ENCODE results near the gene E2F3.

Gene E2F3

DNA sequence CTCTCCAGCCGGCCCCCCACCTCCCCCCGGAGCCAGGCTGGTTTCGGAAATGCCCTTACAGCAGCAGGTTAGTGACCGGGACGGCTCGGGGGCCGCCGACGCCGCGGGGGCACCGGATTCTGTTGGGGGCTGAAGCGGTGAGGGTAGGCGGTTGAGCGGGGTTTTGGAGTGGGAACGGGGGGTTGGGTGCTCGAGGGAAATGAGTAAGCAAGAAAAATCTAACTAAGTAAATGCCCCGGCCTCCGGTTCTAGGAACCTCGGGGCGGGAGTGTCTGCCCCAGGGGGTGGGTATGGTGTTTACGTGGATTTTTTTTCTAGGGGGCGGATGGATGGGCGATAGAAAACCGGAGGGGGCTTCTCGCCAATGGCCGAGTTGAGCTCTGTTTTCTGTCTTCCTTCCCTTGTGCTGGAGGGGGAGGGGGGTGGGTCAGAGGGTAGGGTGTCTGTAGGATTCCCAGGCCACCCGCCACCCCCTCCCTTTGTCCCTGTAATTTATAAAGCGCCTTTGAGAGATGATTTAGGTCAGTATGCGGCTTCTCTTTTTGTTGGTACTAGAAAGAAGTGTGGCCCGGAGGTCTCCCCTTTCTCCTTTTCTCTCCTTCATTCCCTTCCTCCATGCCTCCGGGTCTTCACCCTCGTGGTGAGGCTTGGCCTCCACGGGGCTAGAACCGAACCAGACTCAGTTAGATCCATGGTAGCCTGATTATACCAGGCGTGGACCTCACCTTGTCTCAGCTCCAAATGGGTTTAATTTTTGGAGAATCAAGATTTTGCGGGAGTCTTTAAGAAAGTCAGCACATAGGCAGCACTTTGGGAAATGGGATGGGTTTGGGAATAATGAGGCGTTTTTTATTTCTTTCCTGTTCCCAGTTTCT is 2.3 kb downstream of the E2F3 start:
- peak overlapping the region; percentile 75 for H3K9ac ChIP-seq (ENCODE audit: low read length)
- H3K36me3 ChIP-seq (ENCODE audit: control insufficient read depth, insufficient read depth, low read length) = no peaks in the 10 kb centered on the region
- H3K9me3 ChIP-seq (ENCODE audit: control insufficient read depth, low read length) = no peaks in the 10 kb centered on the region
- no peaks in the 10 kb centered on the region for H3K4me1 ChIP-seq (ENCODE audit: control insufficient read depth, insufficient read depth, low read length)
- peak overlapping the region; percentile 37 for H3K4me3 ChIP-seq (ENCODE audit: low read length)
- H3K27me3 ChIP-seq (ENCODE audit: control insufficient read depth, insufficient read depth, low read length) = no peaks in the 10 kb centered on the region

DNA sequence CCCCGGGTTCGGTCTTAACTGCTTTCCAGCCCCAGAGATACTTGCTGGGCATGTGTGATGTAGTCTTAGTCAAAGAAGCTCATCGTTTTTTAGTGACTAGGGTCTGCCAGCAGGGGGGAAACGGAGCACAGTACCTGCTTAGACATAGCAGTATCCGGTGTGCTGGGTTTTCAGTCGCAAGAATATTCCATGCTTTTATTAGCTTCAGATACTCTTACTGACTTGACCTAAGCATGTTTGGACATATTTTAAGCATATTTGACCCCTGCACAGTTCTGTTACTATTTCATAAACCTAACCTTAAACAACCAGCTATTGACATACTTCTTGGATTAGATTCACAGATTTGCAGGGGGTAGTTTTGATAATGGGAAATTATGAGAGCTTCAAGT is 3.0 kb downstream of the E2F3 start:
- peak overlapping the region; percentile 75 for H3K9ac ChIP-seq (ENCODE audit: low read length)

DNA sequence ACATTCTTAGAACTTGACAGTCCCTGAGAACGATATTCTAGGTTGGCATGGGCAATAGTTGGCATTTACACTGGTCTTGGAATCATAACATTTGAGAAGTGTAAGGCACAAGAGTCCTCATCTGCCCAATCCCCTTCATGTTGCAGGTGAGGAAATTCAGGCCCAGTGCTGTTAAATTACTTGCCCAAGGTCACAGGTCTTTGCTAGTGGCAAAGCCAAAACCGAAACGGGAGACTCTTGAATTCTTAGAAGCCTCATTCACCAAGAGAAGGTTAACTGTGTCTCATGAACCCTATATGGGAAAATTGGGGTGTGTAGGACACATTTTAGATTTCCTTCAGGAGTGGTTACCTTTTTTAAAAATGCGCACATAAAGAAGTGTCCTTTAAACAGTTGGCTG is 7.2 kb downstream of the E2F3 start:
- H3K36me3 ChIP-seq (ENCODE audit: control insufficient read depth, insufficient read depth, low read length) = no peaks in the 10 kb centered on the region
- no peaks in the 10 kb centered on the region for H3K27me3 ChIP-seq (ENCODE audit: control insufficient read depth, insufficient read depth, low read length)
- no peak overlapping the region for H3K4me3 ChIP-seq (ENCODE audit: low read length)
- H3K9ac ChIP-seq (ENCODE audit: low read length) = no peak overlapping the region
- H3K9me3 ChIP-seq (ENCODE audit: control insufficient read depth, low read length) = no peaks in the 10 kb centered on the region
- H3K4me1 ChIP-seq (ENCODE audit: control insufficient read depth, insufficient read depth, low read length) = peaks cover 9% of the 10 kb centered on the region

More for the DNA sequence above, 3.0 kb downstream of the E2F3 start:
- Histone ChIP-seq H3K9me3 (ENCODE audit: control insufficient read depth, low read length) (no peaks in the 10 kb centered on the region), H3K27me3 (ENCODE audit: control insufficient read depth, insufficient read depth, low read length) (no peaks in the 10 kb centered on the region), H3K36me3 (ENCODE audit: control insufficient read depth, insufficient read depth, low read length) (no peaks in the 10 kb centered on the region), H3K4me1 (ENCODE audit: control insufficient read depth, insufficient read depth, low read length) (peaks cover 4% of the 10 kb centered on the region), H3K4me3 (ENCODE audit: low read length) (no peak overlapping the region)

DNA sequence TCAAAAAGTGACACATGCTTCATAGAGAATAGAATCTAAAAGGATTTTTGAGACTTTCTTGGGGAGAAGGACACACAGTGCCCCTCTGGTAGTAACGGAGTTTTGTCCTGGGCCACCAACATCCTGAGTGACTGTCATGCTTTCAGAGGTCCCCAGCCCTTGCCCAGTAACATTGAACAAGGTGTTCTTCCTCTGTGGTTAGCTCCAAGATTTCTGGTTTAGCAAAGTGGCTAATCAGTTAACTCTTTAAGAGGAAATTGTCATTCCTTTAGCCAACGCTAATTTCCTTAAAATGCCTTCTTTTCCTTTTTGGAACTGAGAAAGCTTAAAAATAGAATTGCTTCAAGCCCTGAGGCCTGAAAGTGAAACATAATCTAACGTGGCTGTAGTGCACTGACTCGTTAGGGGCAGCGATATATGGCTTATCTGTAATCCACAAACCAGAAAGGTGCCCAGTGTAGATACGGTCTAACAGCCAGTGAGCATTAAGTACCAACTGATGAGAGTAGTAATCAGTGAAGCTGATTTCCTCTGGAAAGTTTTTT is 7.8 kb downstream of the E2F3 start:
- Histone ChIP-seq H3K9ac (ENCODE audit: low read length) (peak overlapping the region; percentile 17), H3K4me3 (ENCODE audit: low read length) (no peak overlapping the region), H3K4me1 (ENCODE audit: control insufficient read depth, insufficient read depth, low read length) (peaks cover 9% of the 10 kb centered on the region), H3K36me3 (ENCODE audit: control insufficient read depth, insufficient read depth, low read length) (no peaks in the 10 kb centered on the region), H3K9me3 (ENCODE audit: control insufficient read depth, low read length) (no peaks in the 10 kb centered on the region), H3K27me3 (ENCODE audit: control insufficient read depth, insufficient read depth, low read length) (no peaks in the 10 kb centered on the region)

DNA sequence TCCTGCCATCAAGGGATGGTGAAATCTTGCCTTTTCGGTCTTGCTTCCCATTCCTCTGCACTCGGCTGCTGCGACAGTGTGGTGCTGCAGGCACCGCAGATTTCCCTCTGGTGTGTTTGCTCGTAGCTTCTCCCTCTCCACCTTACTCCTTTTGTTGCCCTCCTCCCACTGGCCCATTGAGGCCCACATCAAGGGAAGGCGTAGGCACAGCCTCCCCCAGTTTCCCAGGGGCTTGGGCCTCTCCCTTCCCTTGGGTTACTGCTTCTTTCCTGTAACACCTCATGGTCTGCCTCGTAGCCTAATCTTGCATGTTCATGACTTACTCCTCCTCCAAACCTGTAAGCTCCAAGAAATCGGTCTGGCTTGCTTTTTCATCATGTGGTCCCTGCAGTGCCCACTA is 9.9 kb downstream of the E2F3 start:
- Histone ChIP-seq H3K4me3 (ENCODE audit: low read length) (no peak overlapping the region), H3K36me3 (ENCODE audit: control insufficient read depth, insufficient read depth, low read length) (no peaks in the 10 kb centered on the region), H3K9ac (ENCODE audit: low read length) (no peak overlapping the region), H3K4me1 (ENCODE audit: control insufficient read depth, insufficient read depth, low read length) (peaks cover 9% of the 10 kb centered on the region), H3K9me3 (ENCODE audit: control insufficient read depth, low read length) (no peaks in the 10 kb centered on the region), H3K27me3 (ENCODE audit: control insufficient read depth, insufficient read depth, low read length) (no peaks in the 10 kb centered on the region)

DNA sequence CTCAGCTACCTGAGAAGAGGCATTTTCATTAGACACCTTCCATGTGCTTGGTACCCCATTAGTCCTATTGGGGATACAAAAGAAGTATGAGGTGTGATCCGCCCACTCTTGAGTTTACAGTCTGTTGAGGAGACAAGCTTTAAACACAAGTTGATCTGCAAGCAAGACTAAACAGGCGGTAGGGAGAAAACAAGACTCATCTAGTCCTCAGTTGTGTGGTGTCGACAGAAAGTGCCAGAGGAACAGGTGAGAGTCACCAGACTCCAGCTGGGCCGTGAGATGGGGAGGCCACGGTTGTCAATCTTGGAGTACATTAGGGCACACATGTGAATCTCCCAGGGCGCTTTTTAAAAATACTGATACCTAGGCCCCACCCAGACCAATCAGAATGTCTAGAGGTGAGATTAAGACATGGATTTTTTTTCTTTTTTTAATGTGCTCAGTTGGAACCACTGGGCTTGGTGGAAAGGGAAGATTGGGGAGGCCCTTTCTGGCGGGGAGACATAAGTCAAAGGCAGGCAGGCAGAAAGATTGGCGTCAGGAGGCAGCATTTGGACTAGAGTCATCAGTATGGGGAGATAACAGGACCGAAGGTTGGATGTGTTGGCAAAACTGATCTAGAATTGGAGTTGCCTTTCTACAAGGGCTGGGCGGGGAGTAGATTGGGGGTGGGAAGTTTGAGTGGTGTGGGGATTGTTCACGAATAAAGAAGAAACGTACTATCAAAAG is 10.4 kb downstream of the E2F3 start:
- H3K4me1 ChIP-seq (ENCODE audit: control insufficient read depth, insufficient read depth, low read length) = peaks cover 9% of the 10 kb centered on the region

DNA sequence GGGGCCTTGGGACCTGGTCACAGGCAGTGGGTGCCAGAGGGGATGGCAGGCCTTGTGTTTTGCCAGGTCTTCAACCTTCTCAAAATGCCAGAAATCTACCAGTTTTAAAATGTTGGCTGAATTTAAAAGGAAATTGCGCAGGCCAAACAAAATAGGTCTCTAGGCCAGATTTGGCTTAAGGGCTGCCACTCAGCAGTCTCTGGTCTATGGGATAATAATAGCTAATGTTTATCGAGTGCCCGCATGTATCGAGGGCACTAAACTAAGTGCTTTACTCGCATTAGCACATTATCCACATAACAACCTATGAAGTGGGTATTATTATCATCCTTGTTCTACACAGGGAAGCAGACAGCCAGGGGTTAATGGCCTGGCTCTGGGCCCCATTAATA is 11.0 kb downstream of the E2F3 start:
- H3K27me3 ChIP-seq (ENCODE audit: control insufficient read depth, insufficient read depth, low read length) = no peaks in the 10 kb centered on the region
- peaks cover 9% of the 10 kb centered on the region for H3K4me1 ChIP-seq (ENCODE audit: control insufficient read depth, insufficient read depth, low read length)
- no peaks in the 10 kb centered on the region for H3K36me3 ChIP-seq (ENCODE audit: control insufficient read depth, insufficient read depth, low read length)
- H3K9me3 ChIP-seq (ENCODE audit: control insufficient read depth, low read length) = no peaks in the 10 kb centered on the region
- no peak overlapping the region for H3K4me3 ChIP-seq (ENCODE audit: low read length)
- H3K9ac ChIP-seq (ENCODE audit: low read length) = no peak overlapping the region

More for the DNA sequence above, 10.4 kb downstream of the E2F3 start:
- Histone ChIP-seq H3K27me3 (ENCODE audit: control insufficient read depth, insufficient read depth, low read length) (no peaks in the 10 kb centered on the region), H3K4me3 (ENCODE audit: low read length) (no peak overlapping the region), H3K9me3 (ENCODE audit: control insufficient read depth, low read length) (no peaks in the 10 kb centered on the region), H3K9ac (ENCODE audit: low read length) (no peak overlapping the region), H3K36me3 (ENCODE audit: control insufficient read depth, insufficient read depth, low read length) (no peaks in the 10 kb centered on the region)

DNA sequence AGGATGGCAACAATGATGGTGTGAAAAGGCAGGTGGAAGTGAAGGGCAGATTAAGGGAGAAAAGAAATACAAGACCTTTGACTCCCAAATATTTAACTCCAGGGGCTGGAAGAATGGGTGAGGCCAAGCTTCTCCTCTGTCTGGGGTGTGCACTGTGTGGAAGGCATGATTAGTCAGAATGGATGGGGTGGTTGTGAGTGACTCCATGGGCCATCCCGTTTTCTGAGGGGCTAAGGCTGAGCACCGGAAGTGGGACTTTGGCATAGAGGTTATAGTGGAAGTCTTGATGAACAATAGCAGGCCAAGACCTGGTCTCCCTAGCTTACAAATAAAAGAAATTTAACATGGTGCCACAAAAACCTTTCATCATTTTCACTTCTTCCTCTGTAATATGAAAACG is 12.1 kb downstream of the E2F3 start:
- Histone ChIP-seq H3K27me3 (ENCODE audit: control insufficient read depth, insufficient read depth, low read length) (no peaks in the 10 kb centered on the region), H3K4me3 (ENCODE audit: low read length) (no peak overlapping the region), H3K4me1 (ENCODE audit: control insufficient read depth, insufficient read depth, low read length) (peaks cover 9% of the 10 kb centered on the region), H3K9ac (ENCODE audit: low read length) (no peak overlapping the region), H3K9me3 (ENCODE audit: control insufficient read depth, low read length) (no peaks in the 10 kb centered on the region), H3K36me3 (ENCODE audit: control insufficient read depth, insufficient read depth, low read length) (no peaks in the 10 kb centered on the region)

DNA sequence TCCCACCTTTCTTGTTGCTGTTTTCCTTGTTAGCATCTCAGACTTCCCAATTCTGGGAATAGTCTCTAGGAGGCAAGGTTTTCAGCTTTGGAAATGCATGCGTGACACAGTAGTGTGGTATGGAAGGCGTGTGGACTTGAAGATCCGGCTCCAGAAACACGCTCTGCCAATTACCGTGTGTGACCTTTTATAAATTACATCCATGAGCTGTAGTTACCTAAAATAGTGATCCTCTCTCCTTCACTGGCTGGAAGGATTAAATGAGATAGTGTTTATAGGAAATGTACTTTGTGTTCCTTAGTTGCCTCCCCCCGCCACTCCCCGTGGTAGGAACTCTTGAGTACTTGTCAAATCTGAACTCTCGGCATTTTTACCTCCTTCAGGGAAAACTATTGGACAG is 13.0 kb downstream of the E2F3 start:
- H3K9me3 ChIP-seq (ENCODE audit: control insufficient read depth, low read length) = no peaks in the 10 kb centered on the region
- no peak overlapping the region for H3K4me3 ChIP-seq (ENCODE audit: low read length)
- no peaks in the 10 kb centered on the region for H3K27me3 ChIP-seq (ENCODE audit: control insufficient read depth, insufficient read depth, low read length)
- no peak overlapping the region for H3K9ac ChIP-seq (ENCODE audit: low read length)
- H3K36me3 ChIP-seq (ENCODE audit: control insufficient read depth, insufficient read depth, low read length) = no peaks in the 10 kb centered on the region
- H3K4me1 ChIP-seq (ENCODE audit: control insufficient read depth, insufficient read depth, low read length) = peaks cover 4% of the 10 kb centered on the region

DNA sequence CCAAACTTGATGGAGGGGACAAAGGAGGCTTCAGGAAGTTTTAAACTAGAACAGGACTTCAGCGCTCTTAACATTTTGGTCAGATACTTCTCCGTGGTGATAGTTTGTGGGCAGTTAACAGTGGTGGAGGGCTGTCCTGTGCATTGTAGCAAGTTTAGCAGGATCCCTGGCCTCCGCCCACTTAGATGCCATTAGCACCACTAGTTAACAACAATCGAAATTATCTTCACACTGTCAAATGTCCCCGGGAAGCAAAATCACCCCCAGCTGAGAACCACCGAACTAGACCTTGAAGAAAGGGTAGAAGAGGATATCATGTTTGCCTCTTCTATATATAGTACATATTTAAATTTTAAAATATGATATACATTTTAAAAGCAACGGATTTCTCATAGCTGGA is 13.6 kb downstream of the E2F3 start:
- no peaks in the 10 kb centered on the region for H3K36me3 ChIP-seq (ENCODE audit: control insufficient read depth, insufficient read depth, low read length)
- no peaks in the 10 kb centered on the region for H3K4me1 ChIP-seq (ENCODE audit: control insufficient read depth, insufficient read depth, low read length)
- H3K27me3 ChIP-seq (ENCODE audit: control insufficient read depth, insufficient read depth, low read length) = no peaks in the 10 kb centered on the region
- no peak overlapping the region for H3K9ac ChIP-seq (ENCODE audit: low read length)
- H3K9me3 ChIP-seq (ENCODE audit: control insufficient read depth, low read length) = no peaks in the 10 kb centered on the region
- H3K4me3 ChIP-seq (ENCODE audit: low read length) = no peak overlapping the region

DNA sequence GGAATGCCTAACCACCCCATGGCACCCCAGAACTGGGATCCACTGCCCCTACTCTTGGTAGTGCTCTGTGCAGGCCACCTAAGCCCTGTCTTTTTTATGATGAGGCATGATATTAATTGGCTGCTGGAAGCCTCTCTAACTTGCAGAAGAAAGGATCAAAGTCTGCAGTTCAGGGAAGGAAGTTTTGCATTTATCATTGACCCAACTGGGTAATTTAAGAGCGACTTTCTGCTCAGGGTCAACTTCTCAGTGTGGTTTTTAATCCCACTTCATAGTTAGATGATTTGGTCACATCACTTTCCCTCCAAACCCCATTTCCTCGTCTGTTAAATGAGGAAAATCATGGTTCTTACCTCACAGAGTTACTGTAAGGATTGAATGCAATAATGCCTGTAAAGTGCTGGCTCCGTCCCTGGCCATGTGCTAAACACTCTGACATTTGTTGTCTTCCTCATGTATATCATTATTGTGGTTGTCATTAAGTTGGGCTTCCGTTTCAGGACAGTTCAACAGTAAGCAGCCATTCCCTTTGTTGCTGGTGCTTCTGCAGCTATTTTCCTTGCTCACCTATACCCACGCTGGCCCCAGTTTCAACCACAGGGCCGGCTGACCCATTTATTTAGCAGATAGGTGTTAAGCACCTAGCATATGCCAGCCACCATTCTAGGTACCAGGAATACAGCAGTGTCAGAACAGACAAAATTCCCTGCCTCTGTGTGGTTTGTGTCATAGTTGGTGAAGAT is 14.2 kb downstream of the E2F3 start:
- H3K9me3 ChIP-seq (ENCODE audit: control insufficient read depth, low read length) = no peaks in the 10 kb centered on the region
- H3K36me3 ChIP-seq (ENCODE audit: control insufficient read depth, insufficient read depth, low read length) = no peaks in the 10 kb centered on the region
- no peaks in the 10 kb centered on the region for H3K27me3 ChIP-seq (ENCODE audit: control insufficient read depth, insufficient read depth, low read length)
- no peak overlapping the region for H3K9ac ChIP-seq (ENCODE audit: low read length)
- no peaks in the 10 kb centered on the region for H3K4me1 ChIP-seq (ENCODE audit: control insufficient read depth, insufficient read depth, low read length)
- no peak overlapping the region for H3K4me3 ChIP-seq (ENCODE audit: low read length)
